Large intestine (tissue), 12 donors: Measurements from ENCODE around the gene FBXO44. TPM values are rescaled to one million over a fixed set of nuclear protein-coding genes. Genes with fewer than 3 reads are reported as not detected.
"Not testable (repeated sequence)": the region's sequence is repeated elsewhere in the genome, so short reads cannot be mapped to it uniquely, and the experiment has no call there.

Experiments
- DNase-seq, 2 donors: peaks; one replicate each; pipeline versions ENCODE4 v3.0.0 to v3.0.0-alpha.2; 2013
- H3K27ac ChIP-seq: one replicate; pipeline ENCODE4 v1.5.1; 2013; ENCODE audit warnings: low read length
- H3K27me3 ChIP-seq: 2 replicates; pipeline ENCODE4 v1.6.1; 2013; ENCODE audit warnings: low read length; ENCODE audit not compliant: control insufficient read depth, insufficient read depth
- H3K36me3 ChIP-seq: 2 replicates; pipeline ENCODE4 v1.6.1; 2013; ENCODE audit warnings: low read length; ENCODE audit not compliant: control insufficient read depth, insufficient read depth
- H3K4me1 ChIP-seq: one replicate; pipeline ENCODE4 v1.6.1; 2013; ENCODE audit warnings: low read length; ENCODE audit not compliant: control insufficient read depth, insufficient read depth
- H3K4me3 ChIP-seq: one replicate; pipeline ENCODE4 v1.5.1; 2013; ENCODE audit warnings: low read length
- H3K9me3 ChIP-seq: one replicate; pipeline ENCODE4 v1.6.1; 2013; ENCODE audit warnings: mild to moderate bottlenecking, low read depth, low read length, moderate library complexity; ENCODE audit not compliant: control insufficient read depth
- WGBS: methylation state at CpG from one replicate; pipeline ENCODE4 v1.1.5; 2013; ENCODE audit warnings: low lambda C conversion rate; ENCODE audit not compliant: insufficient coverage; 5-methylcytosine and 5-hydroxymethylcytosine counted together
- long read RNA-seq, 11 donors: transcript quantifications; one replicate each; lab custom pipeline, GENCODE V29; 2026
- polyA plus RNA-seq: library from polyadenylated mRNA; unstranded; fragments of 120-200 nt; gene quantifications from one replicate; pipeline ENCODE4 v1.2.1, GENCODE V29; 2013

The FBXO44 gene
- 33.6 TPM for polyA plus RNA-seq
- long read RNA-seq, donor 1, partial matches to known transcripts = 0 of 2 reads
- long read RNA-seq, donor 1, other reads (novel, unspliced or antisense) = 0 of 2 reads
- long read RNA-seq, donor 2, partial matches to known transcripts = 5 of 6 reads
- long read RNA-seq, donor 2, other reads (novel, unspliced or antisense) = 0 of 6 reads
- long read RNA-seq, donor 3 = 0 reads
- long read RNA-seq, donor 4 = 0 reads
- long read RNA-seq, donor 5, partial matches to known transcripts = 0 of 1 reads
- long read RNA-seq, donor 5, other reads (novel, unspliced or antisense) = 0 of 1 reads
- long read RNA-seq, donor 6, partial matches to known transcripts = 0 of 1 reads
- long read RNA-seq, donor 6, other reads (novel, unspliced or antisense) = 0 of 1 reads
- long read RNA-seq, donor 7, partial matches to known transcripts = 0 of 3 reads
- long read RNA-seq, donor 7, other reads (novel, unspliced or antisense) = 0 of 3 reads
- long read RNA-seq, donor 8, partial matches to known transcripts = 0 of 4 reads
- long read RNA-seq, donor 8, other reads (novel, unspliced or antisense) = 0 of 4 reads
- long read RNA-seq, donor 9, partial matches to known transcripts = 0 of 2 reads
- long read RNA-seq, donor 9, other reads (novel, unspliced or antisense) = 0 of 2 reads
- long read RNA-seq, donor 10, partial matches to known transcripts = 0 of 1 reads
- long read RNA-seq, donor 10, other reads (novel, unspliced or antisense) = 0 of 1 reads
- long read RNA-seq, donor 11, partial matches to known transcripts = 0 of 1 reads
- long read RNA-seq, donor 11, other reads (novel, unspliced or antisense) = 0 of 1 reads

- Histone ChIP-seq H3K27me3 (peaks cover 19% of the 10 kb centered on the region), H3K9me3 (no peaks in the 10 kb centered on the region), H3K36me3 (peaks cover 15% of the 10 kb centered on the region), H3K4me1 (peaks cover 38% of the 10 kb centered on the region), H3K4me3 (peak within 1 kb of the TSS; percentile 69), H3K27ac (peak within 1 kb of the TSS; percentile 91)
- peak; percentile 54 to 77 for DNase-seq
- no CpG with 5 or more reads among the region's 94 CpGs for WGBS
Measured at GRCh38 chr1:11654137-11654938, at the start of gene FBXO44, which contains the start of gene FBXO2. Gene FBXO44, plus strand, starts transcription at chr1:11654877. Its CDS starts 959 bp downstream, at chr1:11655836. Gene FBXO2, minus strand, starts transcription at chr1:11654429. Its CDS starts 89 bp downstream, at chr1:11654340.

- no CpG with 5 or more reads among the region's 6 CpGs for WGBS
- Histone ChIP-seq H3K9me3 (no peaks in the 10 kb centered on the region), H3K27me3 (no peaks in the 10 kb centered on the region), H3K36me3 (no peaks in the 10 kb centered on the region), H3K4me3 (no peak overlapping the region), H3K27ac (no peak overlapping the region), H3K4me1 (no peaks in the 10 kb centered on the region)
- no peak for DNase-seq
Measured at GRCh38 chr1:11606775-11607174, 47.9 kb upstream of the FBXO44 start.

GRCh38 chr1:11608596-11609130, 46.0 kb upstream of the FBXO44 start:
- not testable (repeated sequence) for H3K4me1 ChIP-seq, H3K27ac ChIP-seq, H3K27me3 ChIP-seq, H3K36me3 ChIP-seq, DNase-seq, H3K9me3 ChIP-seq, H3K4me3 ChIP-seq
- WGBS = no CpG with 5 or more reads among the region's 37 CpGs

- H3K4me1 ChIP-seq, H3K9me3 ChIP-seq, H3K27me3 ChIP-seq, H3K27ac ChIP-seq, H3K4me3 ChIP-seq, DNase-seq, H3K36me3 ChIP-seq: not testable (repeated sequence)
- WGBS = no CpG with 5 or more reads among the region's 13 CpGs
Measured at GRCh38 chr1:11609378-11609777, 45.3 kb upstream of the FBXO44 start.

GRCh38 chr1:11610629-11611180, 44.0 kb upstream of the FBXO44 start:
- no CpG with 5 or more reads among the region's 6 CpGs for WGBS
- H3K27ac ChIP-seq = no peak overlapping the region
- no peaks in the 10 kb centered on the region for H3K4me1 ChIP-seq
- no peaks in the 10 kb centered on the region for H3K9me3 ChIP-seq
- H3K4me3 ChIP-seq = no peak overlapping the region
- DNase-seq = no peak
- no peaks in the 10 kb centered on the region for H3K27me3 ChIP-seq
- H3K36me3 ChIP-seq = no peaks in the 10 kb centered on the region

GRCh38 chr1:11611638-11612327, 42.9 kb upstream of the FBXO44 start:
- Histone ChIP-seq H3K4me3 (no peak overlapping the region), H3K27me3 (no peaks in the 10 kb centered on the region), H3K36me3 (no peaks in the 10 kb centered on the region), H3K27ac (no peak overlapping the region), H3K4me1 (no peaks in the 10 kb centered on the region), H3K9me3 (no peaks in the 10 kb centered on the region)
- no peak for DNase-seq
- WGBS = no CpG with 5 or more reads among the region's 7 CpGs

- no peak overlapping the region for H3K27ac ChIP-seq
- no peaks in the 10 kb centered on the region for H3K36me3 ChIP-seq
- H3K4me1 ChIP-seq = no peaks in the 10 kb centered on the region
- no peak for DNase-seq
- WGBS = no CpG with 5 or more reads among the region's 5 CpGs
- H3K27me3 ChIP-seq = no peaks in the 10 kb centered on the region
- no peak overlapping the region for H3K4me3 ChIP-seq
- H3K9me3 ChIP-seq = no peaks in the 10 kb centered on the region
Measured at GRCh38 chr1:11613347-11613746, 41.3 kb upstream of the FBXO44 start.

- peak in 1 of 2 donors; percentile 7 for DNase-seq
- H3K4me1 ChIP-seq = no peaks in the 10 kb centered on the region
- H3K4me3 ChIP-seq = no peak overlapping the region
- no CpG with 5 or more reads among the region's 16 CpGs for WGBS
- no peak overlapping the region for H3K27ac ChIP-seq
- no peaks in the 10 kb centered on the region for H3K36me3 ChIP-seq
- H3K27me3 ChIP-seq = no peaks in the 10 kb centered on the region
- no peaks in the 10 kb centered on the region for H3K9me3 ChIP-seq
Measured at GRCh38 chr1:11615090-11615489, 39.6 kb upstream of the FBXO44 start.

GRCh38 chr1:11616766-11617165, 37.9 kb upstream of the FBXO44 start:
- WGBS = no CpG with 5 or more reads among the region's 7 CpGs

More at GRCh38 chr1:11616766-11617165, 37.9 kb upstream of the FBXO44 start:
- Histone ChIP-seq H3K4me3 (no peak overlapping the region), H3K36me3 (no peaks in the 10 kb centered on the region), H3K4me1 (no peaks in the 10 kb centered on the region), H3K27ac (no peak overlapping the region), H3K9me3 (no peaks in the 10 kb centered on the region), H3K27me3 (no peaks in the 10 kb centered on the region)
- no peak for DNase-seq
